MCF 10A (cell line): ENCODE measurements around the gene CEP112. TPM values are rescaled to one million over a fixed set of nuclear protein-coding genes. Genes with fewer than 3 reads are reported as not detected.

Experiments used
- BruUV-seq: library from RNA; stranded (reverse); fragments of 400-500 nt; replicated peaks from 2 replicates; lab custom pipeline; 2021; lab: Mats Ljungman, UMichigan
- CTCF ChIA-PET: fragments of 300-600 bp; sonication (Branson Sonifier 250); formaldehyde crosslinking; extraction: SDS; loops from one replicate; lab custom pipeline; 2021; ENCODE audit warnings: antibody characterized with exemption, inconsistent platforms; lab: Yijun Ruan, JAX
- POLR2A ChIA-PET: fragments of 300-600, 350-650 bp; sonication (Branson Sonifier 250); formaldehyde crosslinking; extraction: SDS; loops from one replicate; lab custom pipeline; 2020; ENCODE audit warnings: antibody characterized with exemption, inconsistent platforms; lab: Yijun Ruan, JAX
- DNase-seq: peaks from one replicate; pipeline ENCODE4 v3.0.0-alpha.2; 2018; ENCODE audit not compliant: unreplicated experiment
- H3K27ac Mint-ChIP-seq: one replicate; pipeline ENCODE4 v1.8.0; 2022; ENCODE audit warnings: mild to moderate bottlenecking, low read depth, mixed read lengths; ENCODE audit not compliant: unreplicated experiment
- H3K27me3 Mint-ChIP-seq: one replicate; pipeline ENCODE4 v1.8.0; 2022; ENCODE audit warnings: mixed read lengths; ENCODE audit not compliant: insufficient read depth, unreplicated experiment
- H3K36me3 Mint-ChIP-seq: one replicate; pipeline ENCODE4 v1.8.0; 2022; ENCODE audit warnings: mild to moderate bottlenecking, moderate library complexity, mixed read lengths; ENCODE audit not compliant: insufficient read depth, unreplicated experiment
- H3K4me1 Mint-ChIP-seq: one replicate; pipeline ENCODE4 v1.8.0; 2022; ENCODE audit warnings: mixed read lengths; ENCODE audit not compliant: insufficient read depth, unreplicated experiment
- H3K4me3 Mint-ChIP-seq: one replicate; pipeline ENCODE4 v1.8.0; 2022; ENCODE audit warnings: mild to moderate bottlenecking, moderate library complexity, mixed read lengths; ENCODE audit not compliant: unreplicated experiment
- H3K9me3 Mint-ChIP-seq: one replicate; pipeline ENCODE4 v1.8.0; 2022; ENCODE audit warnings: mixed read lengths; ENCODE audit not compliant: unreplicated experiment
- intact Hi-C: fragments of 100-400 bp; cut with micrococcal nuclease; formaldehyde crosslinking; loops from 2 replicates; pipeline ENCODE4 v1.14.1; 2022
- total RNA-seq: library from RNA; stranded (reverse); gene quantifications from 2 replicates; pipeline ENCODE4 v1.2.3, GENCODE V29; 2022
- TF ChIP-seq, protein P1 (sequence below): fragments of 200-600 bp; IDR thresholded peaks from one replicate; pipeline ENCODE4 v1.8.0; 2022; ENCODE audit warnings: antibody characterized with exemption, mild to moderate bottlenecking; ENCODE audit not compliant: unreplicated experiment

The CEP112 gene
- total RNA-seq, 1 experiment from 2014 or later, result 8.1 TPM

GRCh38 chr17:65707780-65708179, 484.2 kb downstream of the CEP112 start:
- no TSS peak for BruUV-seq
- POLR2A ChIA-PET, result no interaction called here
- Mint-ChIP-seq H3K27ac (no peak overlapping the region), H3K36me3 (no peaks in the 10 kb centered on the region), H3K4me3 (no peak overlapping the region), H3K27me3 (no peaks in the 10 kb centered on the region), H3K9me3 (no peaks in the 10 kb centered on the region), H3K4me1 (no peaks in the 10 kb centered on the region)
- CTCF ChIA-PET, result no interaction called here
- intact Hi-C loops, result no loop called here
- DNase-seq, result no peak
- TF ChIP-seq, protein P1, sequence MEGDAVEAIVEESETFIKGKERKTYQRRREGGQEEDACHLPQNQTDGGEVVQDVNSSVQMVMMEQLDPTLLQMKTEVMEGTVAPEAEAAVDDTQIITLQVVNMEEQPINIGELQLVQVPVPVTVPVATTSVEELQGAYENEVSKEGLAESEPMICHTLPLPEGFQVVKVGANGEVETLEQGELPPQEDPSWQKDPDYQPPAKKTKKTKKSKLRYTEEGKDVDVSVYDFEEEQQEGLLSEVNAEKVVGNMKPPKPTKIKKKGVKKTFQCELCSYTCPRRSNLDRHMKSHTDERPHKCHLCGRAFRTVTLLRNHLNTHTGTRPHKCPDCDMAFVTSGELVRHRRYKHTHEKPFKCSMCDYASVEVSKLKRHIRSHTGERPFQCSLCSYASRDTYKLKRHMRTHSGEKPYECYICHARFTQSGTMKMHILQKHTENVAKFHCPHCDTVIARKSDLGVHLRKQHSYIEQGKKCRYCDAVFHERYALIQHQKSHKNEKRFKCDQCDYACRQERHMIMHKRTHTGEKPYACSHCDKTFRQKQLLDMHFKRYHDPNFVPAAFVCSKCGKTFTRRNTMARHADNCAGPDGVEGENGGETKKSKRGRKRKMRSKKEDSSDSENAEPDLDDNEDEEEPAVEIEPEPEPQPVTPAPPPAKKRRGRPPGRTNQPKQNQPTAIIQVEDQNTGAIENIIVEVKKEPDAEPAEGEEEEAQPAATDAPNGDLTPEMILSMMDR, result no peak

DNA sequence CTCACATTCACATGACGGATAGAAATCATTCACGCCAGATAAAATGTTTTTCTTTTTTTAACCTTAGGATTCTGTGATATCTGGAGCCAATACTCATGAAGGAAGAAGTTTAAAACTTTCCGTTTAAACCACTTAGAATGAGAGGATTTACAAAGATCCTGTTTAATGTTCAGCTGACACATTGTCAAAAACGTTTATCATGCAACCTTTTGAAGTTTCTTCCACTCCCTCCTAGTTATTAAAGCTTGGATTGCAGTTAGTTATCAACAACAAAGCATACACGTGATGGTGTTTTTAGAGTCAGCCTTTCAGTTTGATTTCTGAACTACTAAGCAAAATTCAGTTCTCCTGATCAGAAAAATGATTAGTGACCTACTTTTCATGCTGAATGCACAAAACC, 487.2 kb downstream of the CEP112 start:
- CTCF ChIA-PET, result no interaction called here
- H3K27ac Mint-ChIP-seq, result no peak overlapping the region
- BruUV-seq, result no TSS peak
- no peak for DNase-seq
- TF ChIP-seq, protein P1, result no peak
- H3K36me3 Mint-ChIP-seq, result no peaks in the 10 kb centered on the region
- no peaks in the 10 kb centered on the region for H3K4me1 Mint-ChIP-seq
- no peaks in the 10 kb centered on the region for H3K9me3 Mint-ChIP-seq
- intact Hi-C loops, result no loop called here
- POLR2A ChIA-PET, result no interaction called here
- no peak overlapping the region for H3K4me3 Mint-ChIP-seq
- H3K27me3 Mint-ChIP-seq, result no peaks in the 10 kb centered on the region

- ChIA-PET CTCF (interaction anchor here (1.0 to 1.1 kb wide), 2 partner anchors 30 to 471 kb away, joined by 3 to 4 read pairs; no protein-coding TSS in a partner anchor), POLR2A (no interaction called here)
- no peak for DNase-seq
Measured at GRCh38 chr17:65703891-65704290, 488.0 kb downstream of the CEP112 start.

DNA sequence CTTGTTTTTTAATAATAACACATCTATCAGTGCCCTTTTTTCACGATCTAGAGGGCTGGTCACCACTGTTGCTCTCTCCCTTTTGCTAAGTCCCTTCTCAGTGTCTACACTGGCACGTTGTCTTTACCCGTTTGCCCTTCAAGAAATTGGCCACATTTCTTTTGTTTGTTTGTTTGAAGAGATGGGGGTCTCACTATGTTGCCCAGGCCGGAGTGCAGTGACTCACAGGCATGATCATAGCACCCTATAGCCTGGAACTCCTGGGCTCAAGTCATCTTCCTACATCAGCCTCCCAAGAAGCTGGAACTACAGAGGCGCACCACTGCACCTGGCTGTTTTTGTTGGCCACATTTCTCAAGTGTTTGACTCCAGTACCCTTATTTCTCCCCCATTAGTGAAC, 492.5 kb downstream of the CEP112 start:
- no TSS peak for BruUV-seq
- H3K4me1 Mint-ChIP-seq, result no peaks in the 10 kb centered on the region
- TF ChIP-seq, protein P1, result no peak
- intact Hi-C loops, result no loop called here
- CTCF ChIA-PET, result no interaction called here
- no peaks in the 10 kb centered on the region for H3K27me3 Mint-ChIP-seq
- no peaks in the 10 kb centered on the region for H3K9me3 Mint-ChIP-seq
- POLR2A ChIA-PET, result no interaction called here
- H3K36me3 Mint-ChIP-seq, result no peaks in the 10 kb centered on the region
- no peak overlapping the region for H3K4me3 Mint-ChIP-seq
- no peak for DNase-seq
- H3K27ac Mint-ChIP-seq, result no peak overlapping the region

More at GRCh38 chr17:65703891-65704290, 488.0 kb downstream of the CEP112 start:
- Mint-ChIP-seq H3K36me3 (no peaks in the 10 kb centered on the region), H3K9me3 (no peaks in the 10 kb centered on the region), H3K27ac (no peak overlapping the region), H3K27me3 (no peaks in the 10 kb centered on the region), H3K4me3 (no peak overlapping the region), H3K4me1 (no peaks in the 10 kb centered on the region)
- BruUV-seq, result no TSS peak
- TF ChIP-seq, protein P1, result no peak
- intact Hi-C loops, result no loop called here
